Adrenal gland (tissue), 5 donors: ENCODE measurements around the gene RNASE7.

Experiments used
- CTCF ChIP-seq, 6 experiments: fragments of 450-650 bp in 4 of 6; fragments of 200-600 bp in 2 of 6; sonication (generic) in 1 of 6; IDR thresholded peaks; 1 replicate in 5 of 6; 2 replicates in 1 of 6; pipeline versions ENCODE4 v1.5.1 to v1.8.0; 2016 to 2021; ENCODE audit warnings: antibody characterized with exemption in 6 of 6, mild to moderate bottlenecking in 2 of 6, moderate library complexity in 1 of 6
- POLR2A ChIP-seq, 2 donors: fragments of 450-650 bp; IDR thresholded peaks; one replicate each; pipeline ENCODE4 v1.6.1; 2017; ENCODE audit warnings: antibody characterized with exemption in 2 of 2, mild to moderate bottlenecking in 2 of 2, moderate library complexity in 1 of 2
- donor health status: DM: no; HTN: no; CAD: no.

GRCh38 chr14:21041676-21042433, at the start of gene RNASE7:
- no peak for TF ChIP-seq POLR2A (IDR thresholded peaks at IDR 0.05)
- no peak for TF ChIP-seq CTCF (IDR thresholded peaks at IDR 0.05)
